HUES6 (cell line): Measurements from ENCODE around the gene ERCC6L2.

Experiments
- H3K27ac ChIP-seq: 2 replicates; pipeline ENCODE4 v1.7.0; 2013; ENCODE audit warnings: low read depth, mild to moderate bottlenecking, low read length, inconsistent platforms
- H3K27me3 ChIP-seq: 2 replicates; pipeline ENCODE4 v1.6.1; 2013; ENCODE audit warnings: low read length; ENCODE audit not compliant: control insufficient read depth, insufficient read depth
- H3K36me3 ChIP-seq: 2 replicates; pipeline ENCODE4 v1.6.1; 2013; ENCODE audit warnings: low read length; ENCODE audit not compliant: control insufficient read depth, insufficient read depth
- H3K4me1 ChIP-seq: 2 replicates; pipeline ENCODE4 v1.6.1; 2013; ENCODE audit warnings: low read length; ENCODE audit not compliant: control insufficient read depth, insufficient read depth
- H3K4me3 ChIP-seq: 2 replicates; pipeline ENCODE4 v1.5.1; 2013; ENCODE audit warnings: low read depth, low read length
- H3K9ac ChIP-seq: one replicate; pipeline ENCODE4 v1.6.1; 2013; ENCODE audit warnings: mild to moderate bottlenecking, low read length
- H3K9me3 ChIP-seq: 2 replicates; pipeline ENCODE4 v1.6.1; 2013; ENCODE audit warnings: low read depth, low read length; ENCODE audit not compliant: control insufficient read depth, insufficient read depth

The ERCC6L2 gene, protein sequence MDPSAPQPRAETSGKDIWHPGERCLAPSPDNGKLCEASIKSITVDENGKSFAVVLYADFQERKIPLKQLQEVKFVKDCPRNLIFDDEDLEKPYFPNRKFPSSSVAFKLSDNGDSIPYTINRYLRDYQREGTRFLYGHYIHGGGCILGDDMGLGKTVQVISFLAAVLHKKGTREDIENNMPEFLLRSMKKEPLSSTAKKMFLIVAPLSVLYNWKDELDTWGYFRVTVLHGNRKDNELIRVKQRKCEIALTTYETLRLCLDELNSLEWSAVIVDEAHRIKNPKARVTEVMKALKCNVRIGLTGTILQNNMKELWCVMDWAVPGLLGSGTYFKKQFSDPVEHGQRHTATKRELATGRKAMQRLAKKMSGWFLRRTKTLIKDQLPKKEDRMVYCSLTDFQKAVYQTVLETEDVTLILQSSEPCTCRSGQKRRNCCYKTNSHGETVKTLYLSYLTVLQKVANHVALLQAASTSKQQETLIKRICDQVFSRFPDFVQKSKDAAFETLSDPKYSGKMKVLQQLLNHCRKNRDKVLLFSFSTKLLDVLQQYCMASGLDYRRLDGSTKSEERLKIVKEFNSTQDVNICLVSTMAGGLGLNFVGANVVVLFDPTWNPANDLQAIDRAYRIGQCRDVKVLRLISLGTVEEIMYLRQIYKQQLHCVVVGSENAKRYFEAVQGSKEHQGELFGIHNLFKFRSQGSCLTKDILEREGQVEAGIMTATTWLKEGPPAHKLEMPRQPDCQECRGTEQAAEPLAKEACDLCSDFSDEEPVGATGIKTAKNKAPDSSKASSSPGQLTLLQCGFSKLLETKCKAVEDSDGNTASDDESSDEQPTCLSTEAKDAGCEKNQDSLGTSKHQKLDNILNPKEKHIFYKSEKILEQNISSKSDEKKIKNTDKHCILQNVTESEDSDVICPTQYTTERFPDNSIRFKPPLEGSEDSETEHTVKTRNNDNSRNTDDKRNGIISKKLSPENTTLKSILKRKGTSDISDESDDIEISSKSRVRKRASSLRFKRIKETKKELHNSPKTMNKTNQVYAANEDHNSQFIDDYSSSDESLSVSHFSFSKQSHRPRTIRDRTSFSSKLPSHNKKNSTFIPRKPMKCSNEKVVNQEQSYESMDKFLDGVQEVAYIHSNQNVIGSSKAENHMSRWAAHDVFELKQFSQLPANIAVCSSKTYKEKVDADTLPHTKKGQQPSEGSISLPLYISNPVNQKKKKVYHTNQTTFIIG (N-terminal part only)

GRCh38 chr9:95875305-95876137, at the start of gene ERCC6L2:
Gene ERCC6L2 (plus strand): TSS chr9:95875691. CDS start chr9:95876039, 348 bp downstream.
- no peak within 1 kb of the TSS for H3K9ac ChIP-seq
- no peaks in the 10 kb centered on the region for H3K36me3 ChIP-seq
- H3K27me3 ChIP-seq: no peaks in the 10 kb centered on the region
- no peak within 1 kb of the TSS for H3K4me3 ChIP-seq
- peak within 1 kb of the TSS; percentile 97 for H3K27ac ChIP-seq
- no peaks in the 10 kb centered on the region for H3K9me3 ChIP-seq
- no peaks in the 10 kb centered on the region; the same call in 1 of the 2 replicates for H3K4me1 ChIP-seq

DNA sequence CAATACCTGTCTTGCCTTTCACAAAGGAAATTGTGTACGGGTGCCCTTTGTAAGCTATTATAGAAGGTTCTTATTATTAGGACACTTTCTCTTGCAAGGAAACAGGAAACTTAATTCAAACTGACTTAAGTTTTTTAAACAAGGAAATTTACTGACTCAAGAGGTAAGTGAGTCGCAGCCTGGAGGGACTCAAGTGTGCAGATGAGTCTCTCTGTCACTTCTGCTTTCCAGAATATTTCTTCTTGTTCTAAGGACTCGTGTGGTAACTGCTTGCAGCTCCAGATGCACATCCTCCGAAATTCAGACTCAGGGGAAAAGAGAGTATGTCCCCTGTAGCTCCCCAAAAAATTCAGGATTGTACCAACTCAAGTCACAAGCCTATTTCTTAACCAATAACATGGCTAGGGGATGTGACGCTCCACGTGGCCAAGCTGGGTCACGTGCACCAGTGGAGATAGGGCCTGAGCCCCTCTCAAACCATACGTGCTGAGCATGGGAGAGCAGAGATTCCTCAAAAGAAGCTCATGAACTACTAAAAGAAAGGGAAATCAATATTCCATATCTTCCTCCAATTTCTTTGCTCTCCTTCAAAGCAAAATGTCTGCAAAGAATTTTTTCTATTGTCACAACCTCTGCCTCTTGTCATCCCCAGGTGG, 49.2 kb upstream of the ERCC6L2 start:
- H3K36me3 ChIP-seq: no peaks in the 10 kb centered on the region
- H3K27me3 ChIP-seq: no peaks in the 10 kb centered on the region

GRCh38 chr9:95830768-95831167, 44.7 kb upstream of the ERCC6L2 start:
- H3K9ac ChIP-seq: no peak overlapping the region

More for the DNA sequence above, 49.2 kb upstream of the ERCC6L2 start:
- Histone ChIP-seq H3K9ac (no peak overlapping the region), H3K9me3 (no peaks in the 10 kb centered on the region), H3K4me3 (no peak overlapping the region), H3K27ac (no peak overlapping the region), H3K4me1 (no peaks in the 10 kb centered on the region)

GRCh38 chr9:95831810-95832209, 43.7 kb upstream of the ERCC6L2 start:
- Histone ChIP-seq H3K9me3 (no peaks in the 10 kb centered on the region), H3K36me3 (no peaks in the 10 kb centered on the region), H3K27ac (no peak overlapping the region), H3K4me3 (no peak overlapping the region), H3K9ac (no peak overlapping the region), H3K27me3 (no peaks in the 10 kb centered on the region), H3K4me1 (no peaks in the 10 kb centered on the region)

More at GRCh38 chr9:95830768-95831167, 44.7 kb upstream of the ERCC6L2 start:
- no peaks in the 10 kb centered on the region for H3K27me3 ChIP-seq
- H3K4me1 ChIP-seq: no peaks in the 10 kb centered on the region
- no peak overlapping the region for H3K27ac ChIP-seq
- no peaks in the 10 kb centered on the region for H3K36me3 ChIP-seq
- no peak overlapping the region for H3K4me3 ChIP-seq
- no peaks in the 10 kb centered on the region for H3K9me3 ChIP-seq

- Histone ChIP-seq H3K9me3 (no peaks in the 10 kb centered on the region), H3K9ac (no peak overlapping the region), H3K4me3 (no peak overlapping the region)
Measured at GRCh38 chr9:95833546-95834178, 41.8 kb upstream of the ERCC6L2 start.

GRCh38 chr9:95834281-95834907, 41.1 kb upstream of the ERCC6L2 start:
- H3K9ac ChIP-seq: no peak overlapping the region
- H3K27me3 ChIP-seq: no peaks in the 10 kb centered on the region
- H3K9me3 ChIP-seq: no peaks in the 10 kb centered on the region
- no peaks in the 10 kb centered on the region for H3K4me1 ChIP-seq
- no peak overlapping the region for H3K27ac ChIP-seq
- no peak overlapping the region for H3K4me3 ChIP-seq
- no peaks in the 10 kb centered on the region for H3K36me3 ChIP-seq

More at GRCh38 chr9:95833546-95834178, 41.8 kb upstream of the ERCC6L2 start:
- H3K27ac ChIP-seq: no peak overlapping the region
- no peaks in the 10 kb centered on the region for H3K36me3 ChIP-seq
- no peaks in the 10 kb centered on the region for H3K4me1 ChIP-seq
- H3K27me3 ChIP-seq: no peaks in the 10 kb centered on the region

DNA sequence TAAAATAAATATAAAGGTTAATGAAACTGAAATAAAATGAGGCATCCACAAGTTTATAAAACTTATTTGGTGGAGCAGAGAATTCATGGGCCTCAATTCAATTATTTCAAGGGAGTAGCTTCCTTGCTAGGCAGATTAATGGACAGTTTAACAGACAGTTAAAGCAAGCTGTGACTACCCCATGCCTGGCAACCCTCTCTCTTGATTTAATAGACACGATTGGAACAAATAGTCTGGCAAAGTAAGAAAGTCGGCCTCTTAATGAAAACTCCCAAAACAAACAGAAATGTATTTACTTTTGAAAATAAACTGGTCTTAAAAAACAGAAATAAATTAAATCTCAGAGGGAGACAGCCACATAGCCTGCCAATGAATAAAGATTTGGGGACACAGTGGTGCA, 40.1 kb upstream of the ERCC6L2 start:
- Histone ChIP-seq H3K9me3 (no peaks in the 10 kb centered on the region), H3K4me1 (no peaks in the 10 kb centered on the region), H3K27me3 (no peaks in the 10 kb centered on the region), H3K4me3 (no peak overlapping the region), H3K27ac (no peak overlapping the region), H3K9ac (no peak overlapping the region), H3K36me3 (no peaks in the 10 kb centered on the region)

DNA sequence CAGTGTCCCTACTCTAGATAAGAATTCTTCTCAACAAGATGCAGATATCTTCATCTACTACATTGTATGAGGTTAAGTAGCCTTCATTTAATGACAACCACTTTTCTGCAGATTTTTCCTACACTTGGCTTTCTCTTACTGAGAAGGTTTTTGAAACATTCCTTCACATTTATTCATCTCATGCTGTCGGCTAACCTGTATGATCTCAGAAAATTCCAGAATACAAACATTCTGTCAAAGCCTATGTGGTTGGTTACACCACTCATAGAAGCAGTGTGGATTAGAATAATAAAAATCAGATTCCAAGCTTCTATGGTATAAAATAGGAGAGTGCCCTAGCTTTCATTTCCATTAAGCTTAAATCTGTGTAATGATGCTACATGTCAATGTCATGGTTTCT, 39.4 kb upstream of the ERCC6L2 start:
- H3K36me3 ChIP-seq: no peaks in the 10 kb centered on the region
- no peak overlapping the region for H3K27ac ChIP-seq
- no peaks in the 10 kb centered on the region for H3K4me1 ChIP-seq
- no peaks in the 10 kb centered on the region for H3K27me3 ChIP-seq
- no peak overlapping the region for H3K9ac ChIP-seq
- H3K4me3 ChIP-seq: no peak overlapping the region
- H3K9me3 ChIP-seq: no peaks in the 10 kb centered on the region

DNA sequence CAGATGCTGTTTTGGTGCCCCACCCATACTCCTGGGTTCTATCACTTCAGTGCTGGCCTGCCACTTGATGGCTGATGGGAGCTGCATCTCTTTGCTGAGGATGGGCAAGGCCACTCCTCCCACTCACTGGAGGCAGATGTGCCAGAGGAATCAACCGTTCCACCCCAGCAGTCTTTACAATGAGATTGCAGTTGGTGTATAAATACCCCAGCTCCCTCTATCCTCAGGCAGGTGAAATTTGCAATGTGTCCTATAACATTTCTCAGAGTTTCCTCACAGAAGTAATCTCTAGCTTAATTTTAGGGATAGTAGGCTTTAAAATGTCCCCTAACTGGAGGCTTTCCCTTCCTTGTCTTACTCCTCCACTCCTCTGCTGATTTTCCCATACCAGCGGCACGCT, 36.5 kb upstream of the ERCC6L2 start:
- H3K9me3 ChIP-seq: no peaks in the 10 kb centered on the region
- H3K27me3 ChIP-seq: no peaks in the 10 kb centered on the region
- no peak overlapping the region for H3K27ac ChIP-seq
- H3K4me1 ChIP-seq: no peaks in the 10 kb centered on the region
- no peak overlapping the region for H3K9ac ChIP-seq
- H3K4me3 ChIP-seq: no peak overlapping the region
- H3K36me3 ChIP-seq: no peaks in the 10 kb centered on the region
